HEK293 (cell line): Measurements from ENCODE around the gene CKLF.

ENCODE experiments used
- ATF2 ChIP-seq: fragments of 450-650 bp; formaldehyde crosslinking; IDR thresholded peaks from 2 replicates; pipeline ENCODE4 v1.5.1; 2016; ENCODE audit warnings: missing biosample characterization, missing genetic modification characterization, low read depth
- GFI1B ChIP-seq: fragments of 450-650 bp; formaldehyde crosslinking; IDR thresholded peaks from 2 replicates; pipeline ENCODE4 v1.5.1; 2016; ENCODE audit warnings: missing biosample characterization, missing genetic modification characterization
- KLF9 ChIP-seq: fragments of 450-650 bp; formaldehyde crosslinking; IDR thresholded peaks from 2 replicates; pipeline ENCODE4 v1.5.1; 2016; ENCODE audit warnings: missing biosample characterization, missing genetic modification characterization, low read depth
- OSR2 ChIP-seq: fragments of 450-650 bp; formaldehyde crosslinking; IDR thresholded peaks from 2 replicates; pipeline ENCODE4 v1.5.1; 2016; ENCODE audit warnings: missing biosample characterization, missing genetic modification characterization
- PATZ1 ChIP-seq: fragments of 450-650 bp; formaldehyde crosslinking; IDR thresholded peaks from 2 replicates; pipeline ENCODE4 v1.5.1; 2016; ENCODE audit warnings: missing biosample characterization, missing genetic modification characterization
- PRDM2 ChIP-seq: fragments of 450-650 bp; formaldehyde crosslinking; IDR thresholded peaks from 2 replicates; pipeline ENCODE4 v1.5.1; 2016; ENCODE audit warnings: missing biosample characterization, missing genetic modification characterization, borderline replicate concordance
- RBAK ChIP-seq: fragments of 450-650 bp; formaldehyde crosslinking; IDR thresholded peaks from 2 replicates; pipeline ENCODE4 v1.5.1; 2016; ENCODE audit warnings: missing biosample characterization, missing genetic modification characterization
- SCRT1 ChIP-seq: fragments of 450-650 bp; formaldehyde crosslinking; IDR thresholded peaks from 2 replicates; pipeline ENCODE4 v1.5.1; 2016; ENCODE audit warnings: missing biosample characterization, missing genetic modification characterization, borderline replicate concordance
- SCRT2 ChIP-seq: fragments of 450-650 bp; formaldehyde crosslinking; IDR thresholded peaks from 2 replicates; pipeline ENCODE4 v1.5.1; 2016; ENCODE audit warnings: missing biosample characterization, missing genetic modification characterization
- SETDB1 ChIP-seq: IDR thresholded peaks from one replicate; pipeline ENCODE4 v1.6.1; 2017; ENCODE audit warnings: mild to moderate bottlenecking, low read length, moderate library complexity, mixed read lengths; ENCODE audit not compliant: insufficient read length
- SP7 ChIP-seq: fragments of 450-650 bp; formaldehyde crosslinking; IDR thresholded peaks from 2 replicates; pipeline ENCODE4 v1.5.1; 2016; ENCODE audit warnings: missing biosample characterization, missing genetic modification characterization
- ZBTB11 ChIP-seq: fragments of 450-650 bp; formaldehyde crosslinking; conservative IDR thresholded peaks from 2 replicates; pipeline ENCODE4 v1.5.1; 2016; ENCODE audit warnings: low read depth, missing biosample characterization, missing genetic modification characterization
- ZBTB17 ChIP-seq: fragments of 450-650 bp; formaldehyde crosslinking; IDR thresholded peaks from 2 replicates; pipeline ENCODE4 v1.5.1; 2016; ENCODE audit warnings: missing biosample characterization, missing genetic modification characterization
- ZEB2 ChIP-seq: fragments of 450-650 bp; formaldehyde crosslinking; IDR thresholded peaks from 2 replicates; pipeline ENCODE4 v1.5.1; 2016; ENCODE audit warnings: missing biosample characterization, missing genetic modification characterization
- ZNF133 ChIP-seq: fragments of 450-650 bp; formaldehyde crosslinking; IDR thresholded peaks from 2 replicates; pipeline ENCODE4 v1.5.1; 2016; ENCODE audit warnings: missing biosample characterization, missing genetic modification characterization
- ZNF138 ChIP-seq: fragments of 450-650 bp; formaldehyde crosslinking; IDR thresholded peaks from 2 replicates; pipeline ENCODE4 v1.5.1; 2016; ENCODE audit warnings: missing biosample characterization, missing genetic modification characterization, borderline replicate concordance
- ZNF302 ChIP-seq: fragments of 450-650 bp; formaldehyde crosslinking; IDR thresholded peaks from 2 replicates; pipeline ENCODE4 v1.5.1; 2016; ENCODE audit warnings: missing biosample characterization, missing genetic modification characterization, low read depth
- ZNF416 ChIP-seq: fragments of 450-650 bp; formaldehyde crosslinking; IDR thresholded peaks from 2 replicates; pipeline ENCODE4 v1.5.1; 2016; ENCODE audit warnings: missing biosample characterization, missing genetic modification characterization
- ZNF561 ChIP-seq: fragments of 450-650 bp; IDR thresholded peaks from 2 replicates; pipeline ENCODE4 v1.5.1; 2018; ENCODE audit warnings: missing biosample characterization, missing genetic modification characterization, borderline replicate concordance
- ZNF664 ChIP-seq: fragments of 450-650 bp; formaldehyde crosslinking; IDR thresholded peaks from 2 replicates; pipeline ENCODE4 v1.5.1; 2016; ENCODE audit warnings: missing biosample characterization, missing genetic modification characterization
- ZNF677 ChIP-seq: fragments of 450-650 bp; IDR thresholded peaks from 2 replicates; pipeline ENCODE4 v1.5.0; 2018; ENCODE audit warnings: missing biosample characterization, mild to moderate bottlenecking, missing genetic modification characterization, moderate library complexity
- ZNF701 ChIP-seq: fragments of 450-650 bp; formaldehyde crosslinking; IDR thresholded peaks from 2 replicates; pipeline ENCODE4 v1.5.1; 2016; ENCODE audit warnings: missing biosample characterization, missing genetic modification characterization
- ZXDB ChIP-seq: fragments of 450-650 bp; formaldehyde crosslinking; IDR thresholded peaks from 2 replicates; pipeline ENCODE4 v1.5.1; 2016; ENCODE audit warnings: missing biosample characterization, missing genetic modification characterization
- TF ChIP-seq, protein P1 (sequence below): fragments of 450-650 bp; formaldehyde crosslinking; optimal IDR thresholded peaks from 2 replicates; pipeline ENCODE3; 2016; ENCODE audit warnings: missing biosample characterization, mild to moderate bottlenecking, missing genetic modification characterization

The CKLF gene

GRCh38 chr16:66552286-66553177, at the start of gene CKLF (continued):
- peak; percentile 51; the same call in 1 of the 2 replicates for TF ChIP-seq ZBTB17 (tag by site-specific recombination)
- no peak for TF ChIP-seq ZNF664 (tag by site-specific recombination)
- peak; percentile 43; the same call in 1 of the 2 replicates for TF ChIP-seq PATZ1
- TF ChIP-seq ZNF561 = peak; percentile 7; the same call in 1 of the 2 replicates
- TF ChIP-seq SP7 = peak; percentile 60; the same call in 1 of the 2 replicates
- TF ChIP-seq, protein P1, sequence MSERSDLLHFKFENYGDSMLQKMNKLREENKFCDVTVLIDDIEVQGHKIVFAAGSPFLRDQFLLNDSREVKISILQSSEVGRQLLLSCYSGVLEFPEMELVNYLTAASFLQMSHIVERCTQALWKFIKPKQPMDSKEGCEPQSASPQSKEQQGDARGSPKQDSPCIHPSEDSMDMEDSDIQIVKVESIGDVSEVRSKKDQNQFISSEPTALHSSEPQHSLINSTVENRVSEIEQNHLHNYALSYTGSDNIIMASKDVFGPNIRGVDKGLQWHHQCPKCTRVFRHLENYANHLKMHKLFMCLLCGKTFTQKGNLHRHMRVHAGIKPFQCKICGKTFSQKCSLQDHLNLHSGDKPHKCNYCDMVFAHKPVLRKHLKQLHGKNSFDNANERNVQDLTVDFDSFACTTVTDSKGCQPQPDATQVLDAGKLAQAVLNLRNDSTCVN (tag by site-specific recombination) = peak; percentile 77
- peak; percentile 55; the same call in 1 of the 2 replicates for TF ChIP-seq SCRT2
- peak; percentile 85 for TF ChIP-seq ZXDB (tag by site-specific recombination)
- peak; percentile 16; the same call in 1 of the 2 replicates for TF ChIP-seq ZBTB11 (tag by site-specific recombination)
- no peak for TF ChIP-seq RBAK (tag by site-specific recombination)
- peak; percentile 90; the same call in 1 of the 2 replicates for TF ChIP-seq PRDM2 (tag by site-specific recombination)
- TF ChIP-seq ZNF416 (tag by site-specific recombination) = no peak
- TF ChIP-seq OSR2 (tag by site-specific recombination) = no peak
- peak; percentile 62; the same call in 1 of the 2 replicates for TF ChIP-seq ZEB2 (tag by site-specific recombination)
- no peak for TF ChIP-seq ZNF133 (tag by site-specific recombination)
- peak; percentile 88 for TF ChIP-seq KLF9 (tag by site-specific recombination)
- TF ChIP-seq ATF2 = no peak
- no peak for TF ChIP-seq GFI1B (tag by site-specific recombination)
- 0 out of 2 replicates have a peak, but pooled peaks have one; percentile 22 for TF ChIP-seq ZNF701 (tag by site-specific recombination)
- TF ChIP-seq ZNF677 (tag by site-specific recombination) = no peak
- TF ChIP-seq ZNF302 (tag by site-specific recombination) = no peak
- 0 out of 2 replicates have a peak, but pooled peaks have one; percentile 46 for TF ChIP-seq SCRT1 (tag by site-specific recombination)
- TF ChIP-seq ZNF138 (tag by site-specific recombination) = no peak
- TF ChIP-seq SETDB1 = peak; percentile 81
